IMR-90 (cell line): Measurements from ENCODE around the gene NLE1. TPM values are rescaled to one million over a fixed set of nuclear protein-coding genes. Genes with fewer than 3 reads are reported as not detected.
A peak's percentile ranks its signal among the peaks of the same experiment; 100 is the strongest.

ENCODE experiments used
- ATAC-seq: fragments of 200-7000 bp; cut with Tn5 transposase; 2 replicates; pipeline ENCODE4 v1.9.1; 2020; ENCODE audit warnings: low read depth, mild to moderate bottlenecking, moderate library complexity
- BruUV-seq: library from RNA; stranded (reverse); fragments of 400-500 nt; replicated peaks from 2 replicates; lab custom pipeline; 2021; lab: Mats Ljungman, UMichigan
- CTCF ChIA-PET: fragments of 300-600 bp; formaldehyde crosslinking; extraction: SDS; loops from one replicate; lab custom pipeline; 2021; ENCODE audit warnings: antibody characterized with exemption; lab: Yijun Ruan, JAX
- POLR2A ChIA-PET: fragments of 300-600 bp; sonication (Branson Sonifier 250); formaldehyde crosslinking; loops from one replicate; lab custom pipeline; 2022; ENCODE audit warnings: antibody characterized with exemption; ENCODE audit not compliant: unreplicated experiment; lab: Charles Lee
- DNase-seq: peaks from one replicate; pipeline ENCODE4 v3.0.0; 2013
- H2AFZ ChIP-seq: replicated peaks from 2 replicates; pipeline ENCODE3; 2013; ENCODE audit warnings: low read length, mild to moderate bottlenecking; ENCODE audit not compliant: poor library complexity
- H2AK5ac ChIP-seq: 2 replicates; pipeline ENCODE4 v1.6.1; 2013; ENCODE audit warnings: low read depth, low read length, inconsistent platforms
- H2AK9ac ChIP-seq: replicated peaks from 2 replicates; pipeline ENCODE3; 2013; ENCODE audit warnings: mild to moderate bottlenecking, low read depth, low read length, moderate library complexity; ENCODE audit not compliant: poor library complexity
- H2BK120ac ChIP-seq: 2 replicates; pipeline ENCODE4 v1.6.1; 2013; ENCODE audit warnings: low read depth, low read length, inconsistent platforms
- H2BK15ac ChIP-seq: 3 replicates; pipeline ENCODE4 v1.6.1; 2013; ENCODE audit warnings: low read depth, low read length, inconsistent platforms
- H2BK20ac ChIP-seq: 2 replicates; pipeline ENCODE4 v1.6.1; 2013; ENCODE audit warnings: low read depth, mild to moderate bottlenecking, inconsistent platforms, low read length, moderate library complexity
- H2BK5ac ChIP-seq: 2 replicates; pipeline ENCODE4 v1.6.1; 2013; ENCODE audit warnings: mild to moderate bottlenecking, low read depth, low read length, inconsistent platforms; ENCODE audit not compliant: poor library complexity, severe bottlenecking
- H3K14ac ChIP-seq: replicated peaks from 2 replicates; pipeline ENCODE4 v1.6.1; 2013; ENCODE audit warnings: low read depth, low read length, inconsistent platforms
- H3K18ac ChIP-seq: 2 replicates; pipeline ENCODE4 v1.6.1; 2013; ENCODE audit warnings: low read depth, low read length, control low read depth
- H3K23ac ChIP-seq: 2 replicates; pipeline ENCODE4 v1.6.1; 2013; ENCODE audit warnings: low read depth, low read length, inconsistent platforms
- H3K27ac ChIP-seq: 2 replicates; pipeline ENCODE4 v1.5.1; 2013; ENCODE audit warnings: mild to moderate bottlenecking, control low read depth, low read length; ENCODE audit not compliant: insufficient read depth
- H3K27me3 ChIP-seq: 2 replicates; pipeline ENCODE4 v1.6.1; 2013; ENCODE audit warnings: low read length; ENCODE audit not compliant: control insufficient read depth, insufficient read depth
- H3K36me3 ChIP-seq: 2 replicates; pipeline ENCODE4 v1.6.1; 2013; ENCODE audit warnings: low read length, mixed read lengths; ENCODE audit not compliant: control insufficient read depth, insufficient read depth
- H3K4ac ChIP-seq: 2 replicates; pipeline ENCODE4 v1.6.1; 2013; ENCODE audit warnings: low read depth, low read length, inconsistent platforms
- H3K4me1 ChIP-seq: 2 replicates; pipeline ENCODE4 v1.6.1; 2013; ENCODE audit warnings: low read length, mixed read lengths; ENCODE audit not compliant: control insufficient read depth, insufficient read depth
- H3K4me2 ChIP-seq: 2 replicates; pipeline ENCODE4 v1.6.1; 2013; ENCODE audit warnings: low read depth, mild to moderate bottlenecking, control low read depth, low read length, moderate library complexity
- H3K4me3 ChIP-seq: 2 replicates; pipeline ENCODE4 v1.5.1; 2013; ENCODE audit warnings: low read depth, mild to moderate bottlenecking, control low read depth, low read length, moderate library complexity; ENCODE audit not compliant: insufficient read depth
- H3K56ac ChIP-seq: 2 replicates; pipeline ENCODE4 v1.6.1; 2013; ENCODE audit warnings: low read length, inconsistent platforms; ENCODE audit not compliant: insufficient read depth; ENCODE audit errors: extremely low read depth
- H3K79me1 ChIP-seq, 2 experiments: 2 replicates each; pipeline ENCODE4 v1.6.1; 2013; ENCODE audit warnings: low read length in 2 of 2, inconsistent platforms in 1 of 2, low read depth in 1 of 2
- H3K9ac ChIP-seq: 2 replicates; pipeline ENCODE4 v1.6.1; 2013; ENCODE audit warnings: low read depth, low read length, control low read depth
- H3K9me1 ChIP-seq: 2 replicates; pipeline ENCODE4 v1.6.1; 2013; ENCODE audit warnings: low read length, inconsistent platforms; ENCODE audit not compliant: insufficient read depth
- H3K9me3 ChIP-seq: 2 replicates; pipeline ENCODE4 v1.6.1; 2013; ENCODE audit warnings: low read length; ENCODE audit not compliant: control insufficient read depth, insufficient read depth
- H4K20me1 ChIP-seq: 2 replicates; pipeline ENCODE4 v1.6.1; 2013; ENCODE audit warnings: low read length, inconsistent platforms; ENCODE audit not compliant: insufficient read depth
- H4K5ac ChIP-seq: 2 replicates; pipeline ENCODE4 v1.6.1; 2013; ENCODE audit warnings: mild to moderate bottlenecking, low read depth, low read length, control low read depth
- H4K8ac ChIP-seq, 2 experiments: 2 replicates each; pipeline ENCODE4 v1.6.1; 2013; ENCODE audit warnings: low read depth in 2 of 2, low read length in 2 of 2, control low read depth in 1 of 2, inconsistent platforms in 1 of 2
- H4K91ac ChIP-seq: 2 replicates; pipeline ENCODE4 v1.6.1; 2013; ENCODE audit warnings: low read depth, low read length, inconsistent platforms; ENCODE audit not compliant: insufficient read depth
- CEBPB ChIP-seq: IDR thresholded peaks from 2 replicates; pipeline ENCODE4 v1.6.1; 2012; ENCODE audit warnings: low read depth, low read length, improper control_type of control experiment
- CHD1 ChIP-seq: IDR thresholded peaks from 2 replicates; pipeline ENCODE4 v1.6.1; 2012; ENCODE audit warnings: low read depth, low read length, improper control_type of control experiment
- CTCF ChIP-seq: conservative IDR thresholded peaks from 2 replicates; pipeline ENCODE4 v1.5.1; 2012; ENCODE audit warnings: mild to moderate bottlenecking, low read depth, low read length, improper control_type of control experiment
- ELK1 ChIP-seq: fragments of 150-350 bp; IDR thresholded peaks from 2 replicates; pipeline ENCODE4 v1.6.1; 2016; ENCODE audit warnings: low read depth, mild to moderate bottlenecking, low read length, moderate library complexity, borderline replicate concordance
- MAFK ChIP-seq: IDR thresholded peaks from 2 replicates; pipeline ENCODE4 v1.6.1; 2012; ENCODE audit warnings: low read depth, low read length, improper control_type of control experiment
- MAZ ChIP-seq: IDR thresholded peaks from 2 replicates; pipeline ENCODE4 v1.6.1; 2012; ENCODE audit warnings: low read depth, mild to moderate bottlenecking, low read length, improper control_type of control experiment, moderate library complexity, borderline replicate concordance
- MXI1 ChIP-seq: IDR thresholded peaks from 2 replicates; pipeline ENCODE4 v1.6.1; 2012; ENCODE audit warnings: low read depth, mild to moderate bottlenecking, low read length, moderate library complexity, borderline replicate concordance
- POLR2A ChIP-seq: IDR thresholded peaks from 2 replicates; pipeline ENCODE4 v1.6.1; 2012; ENCODE audit warnings: mild to moderate bottlenecking, low read depth, low read length
- RAD21 ChIP-seq: IDR thresholded peaks from 2 replicates; pipeline ENCODE4 v1.6.1; 2012; ENCODE audit warnings: low read length, improper control_type of control experiment
- RFX5 ChIP-seq: IDR thresholded peaks from 2 replicates; pipeline ENCODE4 v1.8.0; 2012; ENCODE audit warnings: low read depth, mild to moderate bottlenecking, low read length, moderate library complexity
- SMC3 ChIP-seq: fragments of 150-350 bp; IDR thresholded peaks from 2 replicates; pipeline ENCODE4 v1.6.1; 2016; ENCODE audit warnings: low read depth, mild to moderate bottlenecking, antibody characterized with exemption, low read length, moderate library complexity
- USF2 ChIP-seq: fragments of 150-350 bp; IDR thresholded peaks from 2 replicates; pipeline ENCODE4 v1.6.1; 2017; ENCODE audit warnings: mild to moderate bottlenecking, antibody characterized with exemption, low read length, low read depth
- WGBS, 2 experiments: methylation state at CpG; one replicate each; pipeline versions ENCODE4 v1.1.5 to v1.1.7; 2013; ENCODE audit warnings: missing lambda C conversion rate in 2 of 2; ENCODE audit not compliant: insufficient read length in 1 of 2; ENCODE audit errors: extremely low coverage in 2 of 2; 5-methylcytosine and 5-hydroxymethylcytosine counted together
- dilution Hi-C: fragments of 300-500 bp; cut with HindIII; formaldehyde crosslinking; loops from one replicate; pipeline ENCODE4 v1.14.3; 2018; ENCODE audit warnings: low sequenced_read_pairs; ENCODE audit not compliant: unreplicated experiment
- in situ Hi-C: fragments of 300-500 bp; cut with MboI; formaldehyde crosslinking; loops from 3 replicates; pipeline ENCODE4 v1.14.3; 2019; ENCODE audit warnings: low sequenced_read_pairs, inconsistent platforms, mixed read lengths
- intact Hi-C: fragments of 100-400 bp; cut with micrococcal nuclease; formaldehyde crosslinking; loops from 2 replicates; pipeline ENCODE4 v1.10.0; 2022
- polyA plus RNA-seq, 3 experiments: library from polyadenylated mRNA; depleted of rRNA; stranded (reverse); fragments of >200 nt; gene quantifications; 2 replicates each; pipeline ENCODE4 v1.2.3, GENCODE V29; 2012; ENCODE audit warnings: low replicate concordance in 1 of 3
- total RNA-seq: library from RNA; depleted of rRNA; stranded (reverse); fragments of >200 nt; gene quantifications from 2 replicates; pipeline ENCODE4 v1.2.3, GENCODE V29; 2012

Gene NLE1
- total and polyA plus RNA-seq, 2 of the 4 experiments (the other 2 are of a cell fraction), result 18.6 to 23.7 TPM

GRCh38 chr17:35170968-35171771 is 29.1 kb upstream of the NLE1 start:
- Histone ChIP-seq H2AK5ac (no peak overlapping the region), H4K8ac (no peak overlapping the region), H3K9me1 (0 out of 2 replicates have a peak, but pooled peaks cover 5% of the 10 kb centered on the region), H3K9me3 (no peaks in the 10 kb centered on the region), H2BK120ac (no peak overlapping the region), H2BK15ac (no peak overlapping the region), H3K79me1 (no peaks in the 10 kb centered on the region), H3K4me1 (peaks cover 4% of the 10 kb centered on the region; the same call in 1 of the 2 replicates), H3K14ac (no peak overlapping the region), H4K91ac (no peak overlapping the region), H3K27ac (no peak overlapping the region), H3K4me2 (no peak overlapping the region), H3K56ac (no peak overlapping the region), H3K23ac (no peak overlapping the region), H2BK20ac (no peak overlapping the region), H3K4ac (no peak overlapping the region), H3K18ac (no peak overlapping the region), H4K5ac (no peak overlapping the region), H2AFZ (peak overlapping the region; percentile 73), H2BK5ac (no peak overlapping the region), H3K9ac (no peak overlapping the region), H3K4me3 (no peak overlapping the region), H2AK9ac (no peak overlapping the region), H3K27me3 (peaks cover 3% of the 10 kb centered on the region; the same call in 1 of the 2 replicates), H3K36me3 (no peaks in the 10 kb centered on the region), H4K20me1 (no peaks in the 10 kb centered on the region)
- in situ Hi-C loops (no loop called here), dilution Hi-C loops (no loop called here), intact Hi-C loops (loop anchor here (1.0 to 10.0 kb wide), 5 partner anchors 71 to 368 kb away; partner anchors contain the start of genes SLFN12 and SLFN5)
- peak; percentile 49 for ATAC-seq
- peak; percentile 15 for DNase-seq
- no peak for TF ChIP-seq MAZ
- no peak for TF ChIP-seq ELK1
- TF ChIP-seq CTCF, result peak; percentile 50
- peak; percentile 54; the same call in 1 of the 2 replicates for TF ChIP-seq SMC3
- TF ChIP-seq RFX5, result no peak
- no peak for TF ChIP-seq MAFK
- no peak for TF ChIP-seq CHD1
- TF ChIP-seq USF2, result no peak
- TF ChIP-seq RAD21, result peak; percentile 51
- TF ChIP-seq POLR2A, result no peak
- TF ChIP-seq MXI1, result no peak
- TF ChIP-seq CEBPB, result no peak
- BruUV-seq, result no TSS peak
- ChIA-PET CTCF (interaction anchor here (0.6 to 1.0 kb wide), 2 partner anchors 369 to 552 kb away, joined by 3 to 4 read pairs; no protein-coding TSS in a partner anchor), POLR2A (no interaction called here)
- 60% methylated on average over 2 of the region's 18 CpGs; no CpG with 5 or more reads in 1 of the 2 experiments for WGBS, 2 experiments
